HG03378 (cell line): ENCODE results near the gene TMEM100.
A peak's percentile ranks its signal among the peaks of the same experiment; 100 is the strongest.

Source experiments
- ATAC-seq: cut with Tn5 transposase; IDR thresholded peaks from one replicate; pipeline ENCODE4 v1.9.1; 2021; ENCODE audit warnings: mild to moderate bottlenecking, moderate library complexity; ENCODE audit not compliant: unreplicated experiment

Gene TMEM100

GRCh38 chr17:55722742-55723487 lies at the start of gene TMEM100:
Gene TMEM100 (minus strand): TSS chr17:55722864. CDS start chr17:55721070, 1,794 bp downstream.
- no peak for ATAC-seq

GRCh38 chr17:55772086-55772485 lies 49.4 kb upstream of the TMEM100 start:
- no peak for ATAC-seq

GRCh38 chr17:55770196-55770870 lies 47.7 kb upstream of the TMEM100 start:
- ATAC-seq = no peak

- ATAC-seq = no peak
Measured at GRCh38 chr17:55769625-55770000, 46.9 kb upstream of the TMEM100 start.

- no peak for ATAC-seq
Measured at GRCh38 chr17:55768936-55769624, 46.4 kb upstream of the TMEM100 start.

GRCh38 chr17:55765472-55765871 lies 42.8 kb upstream of the TMEM100 start:
- no peak for ATAC-seq

- ATAC-seq = no peak
Measured at GRCh38 chr17:55764610-55765009, 41.9 kb upstream of the TMEM100 start.

- ATAC-seq = no peak
Measured at GRCh38 chr17:55763856-55764255, 41.2 kb upstream of the TMEM100 start.

- no peak for ATAC-seq
Measured at GRCh38 chr17:55762086-55762858, 39.6 kb upstream of the TMEM100 start.

GRCh38 chr17:55760643-55761355 lies 38.1 kb upstream of the TMEM100 start:
- no peak for ATAC-seq

- ATAC-seq = no peak
Measured at GRCh38 chr17:55758171-55758570, 35.5 kb upstream of the TMEM100 start.

- ATAC-seq = no peak
Measured at GRCh38 chr17:55757659-55758058, 35.0 kb upstream of the TMEM100 start.

GRCh38 chr17:55756689-55757088 lies 34.0 kb upstream of the TMEM100 start:
- ATAC-seq = no peak

- no peak for ATAC-seq
Measured at GRCh38 chr17:55751720-55752250, 29.1 kb upstream of the TMEM100 start.

GRCh38 chr17:55750750-55751657 lies 28.3 kb upstream of the TMEM100 start, which contains the start of gene PCTP:
Gene PCTP (plus strand): TSS chr17:55751051. CDS start chr17:55751104, 53 bp downstream.
- peak; percentile 97 for ATAC-seq

GRCh38 chr17:55749985-55750384 lies 27.3 kb upstream of the TMEM100 start:
- ATAC-seq = no peak

- no peak for ATAC-seq
Measured at GRCh38 chr17:55748841-55749240, 26.2 kb upstream of the TMEM100 start.

- no peak for ATAC-seq
Measured at GRCh38 chr17:55747209-55747608, 24.5 kb upstream of the TMEM100 start.

GRCh38 chr17:55746466-55746865 lies 23.8 kb upstream of the TMEM100 start:
- no peak for ATAC-seq
